ENCODE data around the gene SETD3.

The SETD3 gene

DNA sequence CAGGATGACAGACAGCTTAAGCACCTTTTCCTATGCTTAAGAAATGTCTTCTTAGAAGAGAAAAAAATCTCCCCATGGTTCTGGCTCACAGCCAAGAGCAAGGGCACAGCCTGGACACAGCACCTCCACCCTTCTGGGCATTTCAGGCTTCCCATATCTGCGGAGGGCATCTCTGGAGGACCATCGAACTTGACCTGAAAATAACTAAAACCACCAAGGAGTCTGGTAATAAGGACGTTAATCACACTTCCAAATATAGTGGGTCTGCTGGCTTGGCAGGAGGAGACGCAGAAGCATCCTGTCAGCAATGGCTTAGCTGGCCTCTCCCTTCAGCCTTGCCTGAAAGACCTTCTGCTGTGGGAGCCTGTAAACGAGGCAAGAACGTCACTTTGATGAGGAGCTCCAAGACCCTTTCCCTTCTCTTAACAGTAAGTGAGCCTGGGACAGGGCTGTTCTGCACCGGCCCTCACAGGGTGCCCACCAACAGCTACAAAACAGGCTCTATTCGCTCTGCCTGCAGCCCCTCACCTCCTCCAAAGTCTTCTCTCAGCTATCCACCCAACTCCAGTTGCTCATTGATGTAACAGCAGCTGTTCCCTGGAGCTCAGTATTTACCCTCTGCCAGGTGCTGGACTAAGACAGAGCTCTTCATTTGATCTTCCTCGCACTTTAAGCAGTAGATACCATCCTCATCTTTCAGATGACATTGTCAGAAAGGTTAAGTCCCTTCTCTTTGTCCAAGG lies 13.2 kb downstream of the SETD3 start:
- Mint-ChIP-seq H3K27ac (no peak overlapping the region), H3K27me3 (no peaks in the 10 kb centered on the region), H3K4me1 (peaks cover 25% of the 10 kb centered on the region), H3K36me3 (peaks cover 9% of the 10 kb centered on the region), H3K4me3 (no peak overlapping the region), H3K9me3 (no peaks in the 10 kb centered on the region)
- ATAC-seq (ENCODE audit: low read depth) (no peak), DNase-seq (ENCODE audit: low spot score in 2 of 2) (no peak)

GRCh38 chr14:99466758-99467157 lies 13.9 kb downstream of the SETD3 start:
- Mint-ChIP-seq H3K27me3 (no peaks in the 10 kb centered on the region), H3K4me3 (no peak overlapping the region), H3K36me3 (peaks cover 16% of the 10 kb centered on the region), H3K27ac (no peak overlapping the region), H3K9me3 (no peaks in the 10 kb centered on the region), H3K4me1 (peaks cover 29% of the 10 kb centered on the region)
- ATAC-seq (ENCODE audit: low read depth), result no peak
- no peak for DNase-seq (ENCODE audit: low spot score in 2 of 2)

DNA sequence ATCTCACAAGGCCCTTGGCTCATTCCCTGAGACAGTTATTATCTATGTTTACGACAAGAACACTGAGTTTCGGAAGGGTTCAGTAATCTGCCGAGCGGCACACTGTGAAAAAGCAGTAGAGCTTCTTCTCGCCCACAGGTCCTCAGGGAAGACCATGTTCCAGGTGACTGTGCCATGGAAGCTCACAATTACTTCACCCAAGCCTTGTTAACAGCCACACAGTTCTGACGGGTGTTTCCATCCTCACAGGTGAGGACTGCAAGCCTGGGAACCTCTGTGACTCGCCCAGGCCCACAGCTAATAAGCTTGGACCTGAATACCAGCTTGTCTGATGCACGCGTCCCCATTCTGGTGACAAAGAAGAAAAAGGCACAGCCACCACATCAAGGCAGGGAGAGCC lies 15.4 kb downstream of the SETD3 start:
- H3K4me3 Mint-ChIP-seq, result no peak overlapping the region
- peaks cover 24% of the 10 kb centered on the region for H3K4me1 Mint-ChIP-seq
- peaks cover 24% of the 10 kb centered on the region for H3K36me3 Mint-ChIP-seq
- ATAC-seq (ENCODE audit: low read depth) (no peak), DNase-seq (ENCODE audit: low spot score in 2 of 2) (no peak)
- no peaks in the 10 kb centered on the region for H3K27me3 Mint-ChIP-seq
- no peaks in the 10 kb centered on the region for H3K9me3 Mint-ChIP-seq
- H3K27ac Mint-ChIP-seq, result no peak overlapping the region

DNA sequence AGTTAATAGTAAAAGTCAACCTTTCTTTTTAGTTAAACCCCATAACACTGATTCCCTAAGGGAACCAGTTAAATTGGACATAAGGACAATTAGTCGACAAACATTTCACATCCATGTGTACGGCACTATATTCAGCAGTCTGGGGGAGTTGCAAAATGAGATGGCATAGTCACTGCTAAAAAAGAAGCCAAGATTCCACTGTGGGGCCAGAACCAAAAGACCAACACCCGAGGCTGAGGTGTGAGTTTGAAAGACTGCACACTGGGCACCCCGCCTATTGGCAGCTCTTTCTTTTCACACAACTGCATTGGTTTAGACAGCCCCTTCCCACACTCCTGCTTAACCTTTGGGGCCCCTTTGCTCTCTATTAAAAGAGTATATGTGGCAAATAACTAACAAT lies 16.7 kb downstream of the SETD3 start:
- no peak overlapping the region for H3K4me3 Mint-ChIP-seq
- H3K4me1 Mint-ChIP-seq, result peaks cover 16% of the 10 kb centered on the region
- no peaks in the 10 kb centered on the region for H3K9me3 Mint-ChIP-seq
- H3K27me3 Mint-ChIP-seq, result no peaks in the 10 kb centered on the region
- no peak overlapping the region for H3K27ac Mint-ChIP-seq
- ATAC-seq (ENCODE audit: low read depth) (no peak), DNase-seq (ENCODE audit: low spot score in 2 of 2) (no peak)
- H3K36me3 Mint-ChIP-seq, result peaks cover 30% of the 10 kb centered on the region

- peaks cover 35% of the 10 kb centered on the region for H3K36me3 Mint-ChIP-seq
- no peak overlapping the region for H3K27ac Mint-ChIP-seq
- peaks cover 5% of the 10 kb centered on the region for H3K4me1 Mint-ChIP-seq
- DNase-seq (ENCODE audit: low spot score in 2 of 2) (no peak), ATAC-seq (ENCODE audit: low read depth) (no peak)
- no peaks in the 10 kb centered on the region for H3K27me3 Mint-ChIP-seq
- H3K4me3 Mint-ChIP-seq, result no peak overlapping the region
- H3K9me3 Mint-ChIP-seq, result no peaks in the 10 kb centered on the region
Measured at GRCh38 chr14:99462210-99462609, 18.4 kb downstream of the SETD3 start.

DNA sequence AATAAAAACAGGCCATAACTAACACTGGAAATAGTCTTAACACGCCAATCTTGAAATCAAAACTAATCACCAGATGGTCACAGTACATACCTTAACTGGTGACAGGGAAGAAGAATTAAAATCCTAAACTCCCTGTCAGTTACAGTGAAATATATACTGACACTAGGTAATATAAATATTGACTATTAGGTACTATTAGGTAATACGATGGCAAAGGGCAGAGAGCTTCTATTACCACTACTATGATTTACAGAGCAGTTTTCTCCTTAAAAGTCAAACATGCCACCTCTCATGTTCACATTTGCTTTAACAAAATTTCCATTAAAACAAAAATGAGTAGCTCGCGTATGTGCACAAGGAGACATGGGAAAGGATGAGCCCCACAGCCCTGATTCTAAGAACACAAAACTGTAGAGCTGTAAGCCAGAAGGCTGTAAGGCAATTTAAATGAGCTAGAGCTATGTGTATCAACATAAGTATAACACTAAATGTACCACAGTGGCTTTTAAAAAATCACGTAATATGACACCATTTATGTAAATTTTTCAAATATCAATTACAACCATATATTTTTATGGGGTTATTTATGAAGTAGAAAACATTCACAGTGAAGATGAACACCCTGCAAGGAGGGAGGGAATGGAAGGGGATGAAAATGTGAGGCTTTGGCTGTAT lies 19.1 kb downstream of the SETD3 start:
- H3K36me3 Mint-ChIP-seq, result peaks cover 40% of the 10 kb centered on the region
- DNase-seq (ENCODE audit: low spot score in 2 of 2) (no peak), ATAC-seq (ENCODE audit: low read depth) (no peak)
- peaks cover 5% of the 10 kb centered on the region for H3K4me1 Mint-ChIP-seq
- H3K4me3 Mint-ChIP-seq, result no peak overlapping the region
- no peaks in the 10 kb centered on the region for H3K27me3 Mint-ChIP-seq
- no peak overlapping the region for H3K27ac Mint-ChIP-seq
- no peaks in the 10 kb centered on the region for H3K9me3 Mint-ChIP-seq

- H3K27me3 Mint-ChIP-seq, result no peaks in the 10 kb centered on the region
- DNase-seq (ENCODE audit: low spot score in 2 of 2) (no peak), ATAC-seq (ENCODE audit: low read depth) (no peak)
- H3K4me3 Mint-ChIP-seq, result no peak overlapping the region
- H3K27ac Mint-ChIP-seq, result no peak overlapping the region
- no peaks in the 10 kb centered on the region for H3K9me3 Mint-ChIP-seq
- H3K36me3 Mint-ChIP-seq, result peaks cover 40% of the 10 kb centered on the region
- peaks cover 5% of the 10 kb centered on the region for H3K4me1 Mint-ChIP-seq
Measured at GRCh38 chr14:99460793-99461192, 19.9 kb downstream of the SETD3 start.

GRCh38 chr14:99459481-99460100 lies 21.1 kb downstream of the SETD3 start:
- no peak overlapping the region for H3K27ac Mint-ChIP-seq
- ATAC-seq (ENCODE audit: low read depth) (no peak), DNase-seq (ENCODE audit: low spot score in 2 of 2) (no peak)
- peaks cover 45% of the 10 kb centered on the region for H3K36me3 Mint-ChIP-seq
- no peak overlapping the region for H3K4me3 Mint-ChIP-seq
- H3K4me1 Mint-ChIP-seq, result peaks cover 5% of the 10 kb centered on the region
- H3K27me3 Mint-ChIP-seq, result no peaks in the 10 kb centered on the region
- no peaks in the 10 kb centered on the region for H3K9me3 Mint-ChIP-seq

- H3K27me3 Mint-ChIP-seq, result no peaks in the 10 kb centered on the region
- no peak for ATAC-seq (ENCODE audit: low read depth)
- no peak overlapping the region for H3K4me3 Mint-ChIP-seq
- peaks cover 21% of the 10 kb centered on the region for H3K36me3 Mint-ChIP-seq
- no peak overlapping the region for H3K27ac Mint-ChIP-seq
- no peaks in the 10 kb centered on the region for H3K4me1 Mint-ChIP-seq
- no peak for DNase-seq (ENCODE audit: low spot score in 2 of 2)
- no peaks in the 10 kb centered on the region for H3K9me3 Mint-ChIP-seq
Measured at GRCh38 chr14:99454246-99454645, 26.4 kb downstream of the SETD3 start.

- ATAC-seq (ENCODE audit: low read depth) (no peak), DNase-seq (ENCODE audit: low spot score in 2 of 2) (no peak)
- no peaks in the 10 kb centered on the region for H3K27me3 Mint-ChIP-seq
- H3K4me1 Mint-ChIP-seq, result no peaks in the 10 kb centered on the region
- H3K4me3 Mint-ChIP-seq, result no peak overlapping the region
- H3K9me3 Mint-ChIP-seq, result no peaks in the 10 kb centered on the region
- H3K27ac Mint-ChIP-seq, result no peak overlapping the region
- peaks cover 24% of the 10 kb centered on the region for H3K36me3 Mint-ChIP-seq
Measured at GRCh38 chr14:99452968-99453367, 27.7 kb downstream of the SETD3 start.

DNA sequence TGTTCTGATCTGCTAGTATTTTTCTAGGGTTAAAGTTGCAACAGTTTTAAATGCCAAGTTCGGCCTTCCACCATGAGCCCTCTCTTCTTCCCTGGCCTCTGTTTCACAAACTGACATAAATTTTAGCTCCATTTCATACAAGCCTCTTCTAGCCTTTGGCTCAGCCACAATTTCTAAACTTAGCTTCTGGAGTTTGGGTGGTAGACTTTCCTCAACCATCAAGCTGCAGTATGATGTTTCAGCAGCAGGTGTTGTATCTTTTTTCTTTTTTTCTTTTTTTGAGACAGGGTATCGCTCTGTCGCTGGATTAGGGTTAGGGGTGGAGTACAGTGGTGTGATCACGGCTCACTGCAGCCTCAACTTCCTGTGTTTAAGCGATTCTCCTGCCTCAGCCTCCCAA lies 29.4 kb downstream of the SETD3 start:
- DNase-seq (ENCODE audit: low spot score in 2 of 2) (no peak), ATAC-seq (ENCODE audit: low read depth) (no peak)
- H3K36me3 Mint-ChIP-seq, result peaks cover 26% of the 10 kb centered on the region
- H3K9me3 Mint-ChIP-seq, result no peaks in the 10 kb centered on the region
- H3K27me3 Mint-ChIP-seq, result no peaks in the 10 kb centered on the region
- H3K4me1 Mint-ChIP-seq, result no peaks in the 10 kb centered on the region
- no peak overlapping the region for H3K27ac Mint-ChIP-seq
- H3K4me3 Mint-ChIP-seq, result no peak overlapping the region

GRCh38 chr14:99450266-99450665 lies 30.4 kb downstream of the SETD3 start:
- Mint-ChIP-seq H3K27me3 (no peaks in the 10 kb centered on the region), H3K4me3 (no peak overlapping the region), H3K9me3 (no peaks in the 10 kb centered on the region), H3K27ac (no peak overlapping the region), H3K4me1 (peaks cover 2% of the 10 kb centered on the region), H3K36me3 (peaks cover 28% of the 10 kb centered on the region)
- DNase-seq (ENCODE audit: low spot score in 2 of 2), result no peak
- no peak for ATAC-seq (ENCODE audit: low read depth)

- H3K27me3 Mint-ChIP-seq, result no peaks in the 10 kb centered on the region
- H3K4me1 Mint-ChIP-seq, result peaks cover 2% of the 10 kb centered on the region
- no peaks in the 10 kb centered on the region for H3K9me3 Mint-ChIP-seq
- no peak overlapping the region for H3K27ac Mint-ChIP-seq
- peaks cover 35% of the 10 kb centered on the region for H3K36me3 Mint-ChIP-seq
- ATAC-seq (ENCODE audit: low read depth), result no peak
- DNase-seq (ENCODE audit: low spot score in 2 of 2), result no peak
- no peak overlapping the region for H3K4me3 Mint-ChIP-seq
Measured at GRCh38 chr14:99447739-99448138, 32.9 kb downstream of the SETD3 start.

DNA sequence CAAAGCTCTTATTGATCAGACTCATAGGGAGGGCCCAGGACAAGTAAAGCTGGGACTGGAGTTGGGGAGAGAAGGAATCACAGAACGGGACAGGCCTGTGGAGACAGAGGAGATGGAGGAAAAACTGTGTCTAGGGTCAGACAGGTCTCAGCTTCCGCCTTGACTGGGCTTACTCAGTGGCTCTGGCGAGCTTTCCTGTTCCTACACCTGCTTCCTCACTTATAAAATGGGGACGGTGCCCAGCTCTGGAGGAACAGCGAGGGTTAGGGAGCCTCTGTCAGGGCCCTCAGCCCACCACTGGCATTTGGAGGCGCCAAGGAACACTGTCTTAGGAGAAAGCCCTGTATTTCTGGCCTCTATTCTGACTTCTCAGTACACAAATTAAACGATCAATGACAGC lies 34.7 kb downstream of the SETD3 start:
- ATAC-seq (ENCODE audit: low read depth) (no peak), DNase-seq (ENCODE audit: low spot score in 2 of 2) (no peak)
- Mint-ChIP-seq H3K4me1 (peaks cover 2% of the 10 kb centered on the region), H3K4me3 (no peak overlapping the region), H3K9me3 (no peaks in the 10 kb centered on the region), H3K27ac (no peak overlapping the region), H3K36me3 (peaks cover 41% of the 10 kb centered on the region), H3K27me3 (no peaks in the 10 kb centered on the region)
